ENCODE data around the gene CAPN5. TPM values are rescaled to one million over a fixed set of nuclear protein-coding genes. Genes with fewer than 3 reads are reported as not detected.

CAPN5 gene
- total and polyA plus RNA-seq, 2 of the 8 experiments (the other 6 are each of a cell fraction or from before 2014, with no cell fraction given) = 21.5 to 22.4 TPM

GRCh38 chr11:77159937-77160495 lies 93.2 kb downstream of the CAPN5 start:
- Histone ChIP-seq H4K91ac (replicated peaks; ENCODE audit: insufficient read length, low read length) (no peak overlapping the region), H3K4me1 (replicated peaks in 1 of 4; ENCODE audit: control insufficient read depth in 3 of 4, insufficient read depth in 4 of 4, low read length in 3 of 4) (no peaks in the 10 kb centered on the region), H2AK5ac (ENCODE audit: low read depth, low read length) (no peak overlapping the region), H2BK15ac (ENCODE audit: low read length) (no peak overlapping the region), H4K8ac (ENCODE audit: extremely low read depth, insufficient read depth, low read length) (no peak overlapping the region), H3K23ac (ENCODE audit: insufficient read length) (no peak overlapping the region), H4K5ac (ENCODE audit: insufficient read length, low read depth, low read length) (no peak overlapping the region), H3K36me3 (ENCODE audit: control insufficient read depth in 2 of 4, insufficient read depth in 4 of 4, low read length in 3 of 4) (no peaks in the 10 kb centered on the region; a peak in 1 of 8 replicates), H3K9ac (replicated peaks in 1 of 4; ENCODE audit: extremely low read depth in 1 of 4, low read depth in 3 of 4, low read length in 3 of 4) (no peak overlapping the region), H3K56ac (replicated peaks; ENCODE audit: insufficient read length, low read depth, low read length) (no peak overlapping the region), H3K18ac (ENCODE audit: extremely low read depth, low read length) (no peak overlapping the region), H3K79me1 (ENCODE audit: low read depth, low read length) (no peaks in the 10 kb centered on the region), H2BK5ac (ENCODE audit: low read depth, low read length) (no peak overlapping the region), H3K79me2 (ENCODE audit: control insufficient read depth in 1 of 2, insufficient read depth in 2 of 2, low read length in 2 of 2) (no peaks in the 10 kb centered on the region), H3K4me2 (ENCODE audit: insufficient read depth in 1 of 2, low read depth in 2 of 2, low read length in 2 of 2) (no peak overlapping the region), H3K4me3 (ENCODE audit: extremely low read depth in 1 of 4, insufficient read depth in 2 of 4, low read depth in 3 of 4, low read length in 4 of 4) (no peak overlapping the region), H2AFZ (ENCODE audit: low read length) (no peak overlapping the region), H3K23me2 (ENCODE audit: low read depth, low read length) (no peaks in the 10 kb centered on the region), H2BK120ac (replicated peaks; ENCODE audit: low read depth, low read length) (no peak overlapping the region), H4K20me1 (replicated peaks in 1 of 2; ENCODE audit: control insufficient read depth in 1 of 2, insufficient read depth in 2 of 2, low read length in 2 of 2) (no peaks in the 10 kb centered on the region), H2BK12ac (ENCODE audit: low read depth, low read length) (no peak overlapping the region), H3K4ac (replicated peaks; ENCODE audit: insufficient read length, low read depth, low read length) (no peak overlapping the region), H3K9me3 (ENCODE audit: insufficient read depth in 2 of 2, low read depth in 1 of 2, low read length in 1 of 2) (no peaks in the 10 kb centered on the region), H2BK20ac (ENCODE audit: low read length) (no peak overlapping the region), H3K27ac (ENCODE audit: low read depth, low read length) (no peak overlapping the region), H3K14ac (ENCODE audit: insufficient read length) (no peak overlapping the region), H3K27me3 (replicated peaks in 1 of 4; ENCODE audit: control insufficient read depth in 3 of 4, extremely low read depth in 1 of 4, insufficient read depth in 3 of 4, low read length in 3 of 4) (no peaks in the 10 kb centered on the region)
- ChIA-PET CTCF (ENCODE audit: partially characterized antibody) (interaction anchor here (0.5 to 1.4 kb wide), 4 partner anchors 10 to 434 kb away, joined by 4 to 5 read pairs (median 4); partner anchors contain the start of gene MYO7A), POLR2A (ENCODE audit: partially characterized antibody) (interaction anchor here (0.7 to 1.7 kb wide), 2 partner anchors 8 to 10 kb away, joined by 3 read pairs; no protein-coding TSS in a partner anchor)
- 93% methylated on average over 20 of the region's 20 CpGs; no CpG with 5 or more reads in 1 of the 2 experiments for WGBS, 2 experiments (ENCODE audit: extremely low coverage in 1 of 2, insufficient coverage in 1 of 2, insufficient read length in 1 of 2, insufficient replicate concordance in 2 of 2, low coverage in 1 of 2, low lambda C conversion rate in 2 of 2, missing lambda C conversion rate in 1 of 2)
- no peak for FAIRE-seq
- no peak for DNase-seq (ENCODE audit: low read depth in 1 of 2, low spot score in 2 of 2)
- TF ChIP-seq POLR2A (IDR thresholded peaks at IDR 0.05; ENCODE audit: control extremely low read depth in 1 of 2, low read depth in 2 of 2, low read length in 2 of 2) = no peak
- no peak for TF ChIP-seq BACH1 (IDR thresholded peaks at IDR 0.05; ENCODE audit: low read length)
- TF ChIP-seq USF2 (IDR thresholded peaks at IDR 0.05; ENCODE audit: low read length) = no peak
